HepG2 (cell line): Measurements from ENCODE around the gene ADAMTS16. TPM values are rescaled to one million over a fixed set of nuclear protein-coding genes. Genes with fewer than 3 reads are reported as not detected.
A peak's percentile ranks its signal among the peaks of the same experiment; 100 is the strongest.

ENCODE experiments used
- EZH2 ChIP-seq: conservative IDR thresholded peaks from 2 replicates; pipeline ENCODE4 v1.6.1; 2012; ENCODE audit warnings: mild to moderate bottlenecking, low read depth, low read length, moderate library complexity
- WIZ ChIP-seq: sonication (generic); formaldehyde crosslinking; IDR thresholded peaks from 2 replicates; pipeline ENCODE4 v1.5.1; 2020; ENCODE audit warnings: mild to moderate bottlenecking, missing genetic modification reagents
- ZBTB21 ChIP-seq: sonication (generic); formaldehyde crosslinking; IDR thresholded peaks from 2 replicates; pipeline ENCODE4 v1.4.0; 2020; ENCODE audit warnings: missing genetic modification reagents
- ZFP1 ChIP-seq: IDR thresholded peaks from 2 replicates; pipeline ENCODE4 v1.6.1; 2016
- ZNF263 ChIP-seq: sonication (generic); formaldehyde crosslinking; IDR thresholded peaks from 2 replicates; pipeline ENCODE4 v1.4.0; 2020; ENCODE audit warnings: missing genetic modification reagents
- polyA plus RNA-seq, 8 experiments: library from polyadenylated mRNA; depleted of rRNA in 3 of 8; stranded (reverse) in 7 of 8; unstranded in 1 of 8; fragments of >200 nt; fragmentation: Illumina TruSeq in 4 of 8; extraction: Trizol in 4 of 8; gene quantifications; 2 replicates each; pipeline versions ENCODE4 v1.2.1 to v1.2.3, GENCODE V29; 2011 to 2016; ENCODE audit warnings: low read depth in 4 of 8, missing spikeins in 1 of 8, mixed read lengths in 1 of 8; ENCODE audit not compliant: insufficient read depth in 1 of 8
- total RNA-seq, 5 experiments: library from RNA; depleted of rRNA; stranded (reverse); fragments of >200 nt; fragmentation: Illumina TruSeq; extraction: Trizol; gene quantifications; 2 replicates each; pipeline ENCODE4 v1.2.3, GENCODE V29; 2016; ENCODE audit warnings: low read depth in 1 of 5
- TF ChIP-seq, protein P1 (sequence below): sonication (generic); formaldehyde crosslinking; IDR thresholded peaks from 2 replicates; pipeline ENCODE4 v1.4.0; 2020; ENCODE audit warnings: missing genetic modification reagents, borderline replicate concordance
- TF ChIP-seq, protein P2 (sequence below): sonication (generic); formaldehyde crosslinking; IDR thresholded peaks from 2 replicates; pipeline ENCODE4 v1.4.0; 2020; ENCODE audit warnings: mild to moderate bottlenecking, missing genetic modification reagents
- TF ChIP-seq, protein P3 (sequence below): sonication (generic); formaldehyde crosslinking; IDR thresholded peaks from 2 replicates; pipeline ENCODE4 v1.4.0; 2020; ENCODE audit warnings: missing genetic modification reagents, borderline replicate concordance

Gene ADAMTS16
- total and polyA plus RNA-seq, 2 of the 13 experiments (the other 11 are each of a cell fraction or from before 2014, with no cell fraction given), result 0.02 to 0.03 TPM

DNA sequence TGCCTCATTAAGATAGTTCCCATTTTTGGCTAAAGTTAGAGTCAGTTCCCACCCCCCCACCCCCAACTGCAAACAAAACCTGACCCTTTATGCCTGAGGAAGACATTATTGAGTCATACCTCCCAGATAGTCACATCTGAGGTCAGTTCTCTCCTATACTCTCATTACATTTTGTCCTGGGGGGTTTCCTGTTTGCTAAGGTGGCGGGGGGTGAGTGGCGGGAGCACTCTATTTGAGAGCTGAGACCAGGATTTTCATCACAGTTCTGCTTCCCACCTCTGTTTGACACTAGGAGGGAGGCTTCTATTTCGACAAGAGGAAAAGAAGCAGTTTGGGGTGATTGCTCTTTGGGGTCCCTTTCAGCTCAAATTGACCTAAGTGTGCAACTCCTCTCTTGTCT lies 222.9 kb downstream of the ADAMTS16 start (continued):
- TF ChIP-seq, protein P1, sequence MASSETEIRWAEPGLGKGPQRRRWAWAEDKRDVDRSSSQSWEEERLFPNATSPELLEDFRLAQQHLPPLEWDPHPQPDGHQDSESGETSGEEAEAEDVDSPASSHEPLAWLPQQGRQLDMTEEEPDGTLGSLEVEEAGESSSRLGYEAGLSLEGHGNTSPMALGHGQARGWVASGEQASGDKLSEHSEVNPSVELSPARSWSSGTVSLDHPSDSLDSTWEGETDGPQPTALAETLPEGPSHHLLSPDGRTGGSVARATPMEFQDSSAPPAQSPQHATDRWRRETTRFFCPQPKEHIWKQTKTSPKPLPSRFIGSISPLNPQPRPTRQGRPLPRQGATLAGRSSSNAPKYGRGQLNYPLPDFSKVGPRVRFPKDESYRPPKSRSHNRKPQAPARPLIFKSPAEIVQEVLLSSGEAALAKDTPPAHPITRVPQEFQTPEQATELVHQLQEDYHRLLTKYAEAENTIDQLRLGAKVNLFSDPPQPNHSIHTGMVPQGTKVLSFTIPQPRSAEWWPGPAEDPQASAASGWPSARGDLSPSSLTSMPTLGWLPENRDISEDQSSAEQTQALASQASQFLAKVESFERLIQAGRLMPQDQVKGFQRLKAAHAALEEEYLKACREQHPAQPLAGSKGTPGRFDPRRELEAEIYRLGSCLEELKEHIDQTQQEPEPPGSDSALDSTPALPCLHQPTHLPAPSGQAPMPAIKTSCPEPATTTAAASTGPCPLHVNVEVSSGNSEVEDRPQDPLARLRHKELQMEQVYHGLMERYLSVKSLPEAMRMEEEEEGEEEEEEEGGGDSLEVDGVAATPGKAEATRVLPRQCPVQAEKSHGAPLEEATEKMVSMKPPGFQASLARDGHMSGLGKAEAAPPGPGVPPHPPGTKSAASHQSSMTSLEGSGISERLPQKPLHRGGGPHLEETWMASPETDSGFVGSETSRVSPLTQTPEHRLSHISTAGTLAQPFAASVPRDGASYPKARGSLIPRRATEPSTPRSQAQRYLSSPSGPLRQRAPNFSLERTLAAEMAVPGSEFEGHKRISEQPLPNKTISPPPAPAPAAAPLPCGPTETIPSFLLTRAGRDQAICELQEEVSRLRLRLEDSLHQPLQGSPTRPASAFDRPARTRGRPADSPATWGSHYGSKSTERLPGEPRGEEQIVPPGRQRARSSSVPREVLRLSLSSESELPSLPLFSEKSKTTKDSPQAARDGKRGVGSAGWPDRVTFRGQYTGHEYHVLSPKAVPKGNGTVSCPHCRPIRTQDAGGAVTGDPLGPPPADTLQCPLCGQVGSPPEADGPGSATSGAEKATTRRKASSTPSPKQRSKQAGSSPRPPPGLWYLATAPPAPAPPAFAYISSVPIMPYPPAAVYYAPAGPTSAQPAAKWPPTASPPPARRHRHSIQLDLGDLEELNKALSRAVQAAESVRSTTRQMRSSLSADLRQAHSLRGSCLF, result no peak
- TF ChIP-seq, protein P2, sequence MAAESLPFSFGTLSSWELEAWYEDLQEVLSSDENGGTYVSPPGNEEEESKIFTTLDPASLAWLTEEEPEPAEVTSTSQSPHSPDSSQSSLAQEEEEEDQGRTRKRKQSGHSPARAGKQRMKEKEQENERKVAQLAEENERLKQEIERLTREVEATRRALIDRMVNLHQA (CRISPR knock-in tag), result no peak
- TF ChIP-seq ZNF263 (CRISPR knock-in tag) (0 out of 2 replicates have a peak, but pooled peaks have one; percentile 55), EZH2 (no peak), WIZ (CRISPR knock-in tag) (no peak), ZBTB21 (0 out of 2 replicates have a peak, but pooled peaks have one; percentile 27), ZFP1 (no peak)
- TF ChIP-seq, protein P3, sequence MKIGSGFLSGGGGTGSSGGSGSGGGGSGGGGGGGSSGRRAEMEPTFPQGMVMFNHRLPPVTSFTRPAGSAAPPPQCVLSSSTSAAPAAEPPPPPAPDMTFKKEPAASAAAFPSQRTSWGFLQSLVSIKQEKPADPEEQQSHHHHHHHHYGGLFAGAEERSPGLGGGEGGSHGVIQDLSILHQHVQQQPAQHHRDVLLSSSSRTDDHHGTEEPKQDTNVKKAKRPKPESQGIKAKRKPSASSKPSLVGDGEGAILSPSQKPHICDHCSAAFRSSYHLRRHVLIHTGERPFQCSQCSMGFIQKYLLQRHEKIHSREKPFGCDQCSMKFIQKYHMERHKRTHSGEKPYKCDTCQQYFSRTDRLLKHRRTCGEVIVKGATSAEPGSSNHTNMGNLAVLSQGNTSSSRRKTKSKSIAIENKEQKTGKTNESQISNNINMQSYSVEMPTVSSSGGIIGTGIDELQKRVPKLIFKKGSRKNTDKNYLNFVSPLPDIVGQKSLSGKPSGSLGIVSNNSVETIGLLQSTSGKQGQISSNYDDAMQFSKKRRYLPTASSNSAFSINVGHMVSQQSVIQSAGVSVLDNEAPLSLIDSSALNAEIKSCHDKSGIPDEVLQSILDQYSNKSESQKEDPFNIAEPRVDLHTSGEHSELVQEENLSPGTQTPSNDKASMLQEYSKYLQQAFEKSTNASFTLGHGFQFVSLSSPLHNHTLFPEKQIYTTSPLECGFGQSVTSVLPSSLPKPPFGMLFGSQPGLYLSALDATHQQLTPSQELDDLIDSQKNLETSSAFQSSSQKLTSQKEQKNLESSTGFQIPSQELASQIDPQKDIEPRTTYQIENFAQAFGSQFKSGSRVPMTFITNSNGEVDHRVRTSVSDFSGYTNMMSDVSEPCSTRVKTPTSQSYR (CRISPR knock-in tag), result peak; percentile 32; the same call in 1 of the 2 replicates
